ENCODE measurements around the gene KLHL29. TPM values are rescaled to one million over a fixed set of nuclear protein-coding genes. Genes with fewer than 3 reads are reported as not detected.

The KLHL29 gene
- total and polyA plus RNA-seq, 2 experiments from 2014 or later, result 5.6 to 11.0 TPM

- Histone ChIP-seq H3K36me3 (no peaks in the 10 kb centered on the region), H3K9me3 (ENCODE audit: low read depth) (no peaks in the 10 kb centered on the region), H3K4me3 (no peak overlapping the region), H3K4me1 (ENCODE audit: low read depth) (no peaks in the 10 kb centered on the region), H3K27ac (no peak overlapping the region), H3K27me3 (no peaks in the 10 kb centered on the region)
- DNase-seq (ENCODE audit: low read depth in 1 of 2, low spot score in 1 of 2), result no peak
- no peak for TF ChIP-seq CTCF (IDR thresholded peaks at IDR 0.05; ENCODE audit: low read depth, low read length)
Measured at GRCh38 chr2:23441414-23441813, 56.4 kb downstream of the KLHL29 start.

- Histone ChIP-seq H3K27ac (no peak overlapping the region), H3K9me3 (ENCODE audit: low read depth) (no peaks in the 10 kb centered on the region), H3K4me1 (ENCODE audit: low read depth) (no peaks in the 10 kb centered on the region), H3K36me3 (no peaks in the 10 kb centered on the region), H3K27me3 (no peaks in the 10 kb centered on the region), H3K4me3 (no peak overlapping the region)
- DNase-seq (ENCODE audit: low read depth in 1 of 2, low spot score in 1 of 2), result peak in 1 of 2 donors; percentile 73
- TF ChIP-seq CTCF (IDR thresholded peaks at IDR 0.05; ENCODE audit: low read depth, low read length), result no peak
Measured at GRCh38 chr2:23445450-23445868, 60.5 kb downstream of the KLHL29 start.

GRCh38 chr2:23446916-23447315 lies 61.9 kb downstream of the KLHL29 start:
- Histone ChIP-seq H3K27me3 (no peaks in the 10 kb centered on the region), H3K4me3 (no peak overlapping the region), H3K9me3 (ENCODE audit: low read depth) (no peaks in the 10 kb centered on the region), H3K27ac (no peak overlapping the region), H3K4me1 (ENCODE audit: low read depth) (no peaks in the 10 kb centered on the region), H3K36me3 (no peaks in the 10 kb centered on the region)
- no peak for TF ChIP-seq CTCF (IDR thresholded peaks at IDR 0.05; ENCODE audit: low read depth, low read length)
- DNase-seq (ENCODE audit: low read depth in 1 of 2, low spot score in 1 of 2), result no peak

- H3K4me3 ChIP-seq, result no peak overlapping the region
- no peak for TF ChIP-seq CTCF (IDR thresholded peaks at IDR 0.05; ENCODE audit: low read depth, low read length)
- H3K27me3 ChIP-seq, result no peaks in the 10 kb centered on the region
- no peaks in the 10 kb centered on the region for H3K4me1 ChIP-seq (ENCODE audit: low read depth)
- no peak overlapping the region for H3K27ac ChIP-seq
- H3K9me3 ChIP-seq (ENCODE audit: low read depth), result no peaks in the 10 kb centered on the region
- H3K36me3 ChIP-seq, result no peaks in the 10 kb centered on the region
- DNase-seq (ENCODE audit: low read depth in 1 of 2, low spot score in 1 of 2), result no peak
Measured at GRCh38 chr2:23447405-23447804, 62.4 kb downstream of the KLHL29 start.

GRCh38 chr2:23448906-23449305 lies 63.9 kb downstream of the KLHL29 start:
- no peak for TF ChIP-seq CTCF (IDR thresholded peaks at IDR 0.05; ENCODE audit: low read depth, low read length)
- Histone ChIP-seq H3K4me3 (no peak overlapping the region), H3K36me3 (no peaks in the 10 kb centered on the region), H3K9me3 (ENCODE audit: low read depth) (no peaks in the 10 kb centered on the region), H3K27me3 (no peaks in the 10 kb centered on the region), H3K27ac (no peak overlapping the region), H3K4me1 (ENCODE audit: low read depth) (no peaks in the 10 kb centered on the region)
- DNase-seq (ENCODE audit: low read depth in 1 of 2, low spot score in 1 of 2), result no peak

GRCh38 chr2:23449413-23449812 lies 64.4 kb downstream of the KLHL29 start:
- Histone ChIP-seq H3K27me3 (no peaks in the 10 kb centered on the region), H3K9me3 (ENCODE audit: low read depth) (no peaks in the 10 kb centered on the region), H3K36me3 (no peaks in the 10 kb centered on the region), H3K27ac (no peak overlapping the region), H3K4me1 (ENCODE audit: low read depth) (peaks cover 3% of the 10 kb centered on the region), H3K4me3 (no peak overlapping the region)
- no peak for DNase-seq (ENCODE audit: low read depth in 1 of 2, low spot score in 1 of 2)
- TF ChIP-seq CTCF (IDR thresholded peaks at IDR 0.05; ENCODE audit: low read depth, low read length), result no peak
